CD4-positive, alpha-beta memory T cell (primary cell): ENCODE data around the gene TMEM92. TPM values are rescaled to one million over a fixed set of nuclear protein-coding genes. Genes with fewer than 3 reads are reported as not detected.

Experiments used
- CTCF ChIA-PET: fragments of 350-600 bp; sonication (Branson Sonifier 250); formaldehyde crosslinking; loops from one replicate; lab custom pipeline; 2021; ENCODE audit warnings: inconsistent platforms; ENCODE audit not compliant: partially characterized antibody; lab: Charles Lee
- POLR2A ChIA-PET: fragments of 350-600 bp; sonication (Branson Sonifier 250); formaldehyde crosslinking; loops from one replicate; lab custom pipeline; 2021; ENCODE audit not compliant: partially characterized antibody; lab: Charles Lee
- DNase-seq, 5 donors: peaks; one replicate each; pipeline versions ENCODE4 v3.0.0 to v3.0.0-alpha.2; 2020 to 2022; ENCODE audit warnings: mixed read lengths in 1 of 5
- H3K27ac ChIP-seq: one replicate; pipeline ENCODE4 v1.7.0; 2013; ENCODE audit warnings: low read depth, low read length
- H3K27me3 ChIP-seq: 2 replicates; pipeline ENCODE4 v1.7.0; 2013; ENCODE audit warnings: mild to moderate bottlenecking, low read length, moderate library complexity; ENCODE audit not compliant: insufficient read depth
- H3K36me3 ChIP-seq: 2 replicates; pipeline ENCODE4 v1.7.0; 2013; ENCODE audit warnings: mild to moderate bottlenecking, low read length, moderate library complexity; ENCODE audit not compliant: insufficient read depth
- H3K4me1 ChIP-seq: 2 replicates; pipeline ENCODE4 v1.7.0; 2013; ENCODE audit warnings: mild to moderate bottlenecking, low read length, moderate library complexity; ENCODE audit not compliant: insufficient read depth
- H3K4me3 ChIP-seq, 2 donors: one replicate each; pipeline ENCODE4 v1.7.0; 2013; ENCODE audit warnings: low read length in 2 of 2, mild to moderate bottlenecking in 1 of 2
- H3K9me3 ChIP-seq, 2 donors: one replicate each; pipeline ENCODE4 v1.7.0; 2013; ENCODE audit warnings: low read length in 2 of 2, control low read depth in 1 of 2; ENCODE audit not compliant: control insufficient read depth in 1 of 2
- H3K27ac Mint-ChIP-seq, 7 donors: one replicate each; pipeline ENCODE4 v1.8.0; 2020 to 2021; ENCODE audit warnings: mixed read lengths in 7 of 7, mild to moderate bottlenecking in 6 of 7, inconsistent platforms in 3 of 7, moderate library complexity in 3 of 7
- H3K27me3 Mint-ChIP-seq, 2 donors: one replicate each; pipeline ENCODE4 v1.8.0; 2020 to 2021; ENCODE audit warnings: mixed read lengths in 2 of 2
- H3K36me3 Mint-ChIP-seq, 2 donors: one replicate each; pipeline ENCODE4 v1.8.0; 2020 to 2021; ENCODE audit warnings: mixed read lengths in 2 of 2, inconsistent platforms in 1 of 2, mild to moderate bottlenecking in 1 of 2
- H3K4me1 Mint-ChIP-seq, 4 donors: one replicate each; pipeline ENCODE4 v1.8.0; 2020 to 2021; ENCODE audit warnings: mixed read lengths in 4 of 4, mild to moderate bottlenecking in 1 of 4
- H3K4me3 Mint-ChIP-seq, 8 donors: one replicate each; pipeline ENCODE4 v1.8.0; 2020 to 2021; ENCODE audit warnings: mixed read lengths in 8 of 8, mild to moderate bottlenecking in 7 of 8, moderate library complexity in 6 of 8, inconsistent platforms in 3 of 8
- H3K9me3 Mint-ChIP-seq, 8 donors: one replicate each; pipeline ENCODE4 v1.8.0; 2020 to 2021; ENCODE audit warnings: mixed read lengths in 8 of 8, mild to moderate bottlenecking in 5 of 8, inconsistent platforms in 3 of 8, moderate library complexity in 1 of 8
- intact Hi-C: fragments of 100-400 bp; cut with micrococcal nuclease; formaldehyde crosslinking; loops from one replicate; pipeline ENCODE4 v1.15.1; 2023
- polyA plus RNA-seq, 2 donors: library from polyadenylated mRNA; unstranded; fragments of 300-500 nt; fragmentation: Illumina TruSeq; gene quantifications; one replicate each; pipeline ENCODE4 v1.2.3, GENCODE V29; 2021
- total RNA-seq, 2 experiments: library from RNA; stranded (reverse); gene quantifications; one replicate each; pipeline ENCODE4 v1.2.3, GENCODE V29; 2021

The TMEM92 gene
- total RNA-seq, result not detected
- polyA plus RNA-seq, result not detected

DNA sequence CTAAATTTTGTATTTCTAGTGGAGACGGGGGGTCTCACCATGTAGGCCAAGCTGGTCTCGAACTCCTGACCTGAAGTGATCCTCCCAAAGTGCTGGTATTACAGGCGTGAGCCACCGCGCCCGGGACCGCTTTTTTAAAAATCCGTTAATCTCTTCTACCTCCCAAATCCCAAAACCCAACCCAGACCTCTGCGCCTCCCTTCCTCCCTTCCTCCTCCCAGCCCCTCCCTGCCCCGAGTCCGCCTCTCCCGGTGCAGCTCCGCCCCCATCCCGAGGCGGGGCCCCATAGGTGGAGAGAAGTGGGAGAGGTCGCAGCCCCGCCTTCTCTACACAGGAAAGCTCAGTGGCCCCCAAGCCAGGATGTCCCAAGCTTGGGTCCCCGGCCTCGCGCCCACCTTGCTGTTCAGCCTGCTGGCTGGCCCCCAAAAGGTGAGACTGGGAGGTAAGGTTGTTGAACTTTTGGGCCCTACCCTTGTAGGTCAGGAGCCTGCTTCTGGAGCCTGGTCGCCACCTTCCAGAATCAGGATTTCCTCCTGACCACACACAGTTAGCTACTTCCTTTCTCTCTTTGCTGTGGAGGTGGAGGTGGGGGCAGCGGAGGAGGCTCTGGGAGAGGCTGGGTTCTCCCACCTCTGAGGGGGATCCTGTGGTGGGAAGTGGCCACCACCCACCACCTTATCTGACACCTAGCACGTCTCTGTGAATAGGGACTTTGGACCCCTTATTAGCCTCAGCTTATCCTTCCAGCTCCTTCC lies at the start of gene TMEM92:
TMEM92 (plus strand) TSS at position 325 of the 755 bp plus-strand sequence; CDS start at position 361, 36 bp downstream.
- no peak within 1 kb of the TSS for H3K4me3 Mint-ChIP-seq
- Histone ChIP-seq H3K36me3 (no peaks in the 10 kb centered on the region), H3K9me3 (no peaks in the 10 kb centered on the region), H3K4me1 (peaks cover 4% of the 10 kb centered on the region), H3K27me3 (peaks cover 4% of the 10 kb centered on the region), H3K27ac (no peak within 1 kb of the TSS), H3K4me3 (no peak within 1 kb of the TSS)
- DNase-seq, result no peak
- H3K27me3 Mint-ChIP-seq, result peaks cover 19 to 34% of the 10 kb centered on the region in 2 donors
- peaks cover 5 to 7% (median 7%) of the 10 kb centered on the region in 4 donors for H3K4me1 Mint-ChIP-seq
- POLR2A ChIA-PET, result no interaction called here
- peak within 1 kb of the TSS in 1 of 7 donors; percentile 41 for H3K27ac Mint-ChIP-seq
- CTCF ChIA-PET, result interaction anchor here (0.6 to 11.2 kb wide), 10 partner anchors 9 to 181 kb away, joined by 3 to 90 read pairs (median 4); partner anchors contain the start of gene COL1A1
- H3K36me3 Mint-ChIP-seq, result no peaks in the 10 kb centered on the region
- intact Hi-C loops, result no loop called here
- peaks cover 0 to 1% (median 0%) of the 10 kb centered on the region in 8 donors for H3K9me3 Mint-ChIP-seq

DNA sequence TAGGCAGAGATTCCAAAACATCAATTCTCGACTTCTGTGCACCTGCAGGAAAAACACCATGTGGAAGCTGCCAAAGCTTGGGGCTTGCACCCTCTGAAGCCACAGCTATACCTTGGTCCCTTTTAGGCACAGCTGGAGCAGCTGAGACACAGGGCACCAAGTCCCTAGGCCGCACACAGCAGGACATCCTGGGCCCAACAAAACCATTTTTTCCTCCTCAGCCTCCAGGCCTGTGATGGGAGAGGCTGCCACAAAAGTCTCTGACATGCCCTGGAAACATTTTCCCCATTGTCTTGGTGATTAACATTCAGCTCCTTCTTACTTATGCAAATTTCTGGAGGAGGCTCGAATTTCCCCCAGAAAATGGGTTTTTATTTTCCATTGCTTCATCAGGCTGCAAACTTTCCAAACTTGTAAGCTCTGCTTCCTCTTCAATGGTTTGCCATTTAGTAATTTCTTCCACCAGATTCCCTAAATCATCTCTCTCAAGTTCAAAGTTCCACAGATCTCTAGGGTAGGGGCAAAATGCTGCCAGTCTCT lies 48.5 kb upstream of the TMEM92 start:
- CTCF ChIA-PET, result interaction anchor here (1.0 to 1.5 kb wide), 2 partner anchors 9 to 26 kb away, joined by 3 read pairs; no protein-coding TSS in a partner anchor
- Mint-ChIP-seq H3K4me3 (no peak overlapping the region), H3K27me3 (peaks cover 3 to 5% of the 10 kb centered on the region in 2 donors), H3K27ac (no peak overlapping the region), H3K4me1 (no peaks in the 10 kb centered on the region), H3K9me3 (peaks cover 0 to 37% (median 23%) of the 10 kb centered on the region in 8 donors), H3K36me3 (peaks cover 0 to 13% of the 10 kb centered on the region in 2 donors)
- H3K4me3 ChIP-seq, result no peak overlapping the region
- H3K9me3 ChIP-seq, result no peaks in the 10 kb centered on the region
- no peaks in the 10 kb centered on the region for H3K4me1 ChIP-seq
- no peak overlapping the region for H3K27ac ChIP-seq
- intact Hi-C loops, result no loop called here
- H3K27me3 ChIP-seq, result no peaks in the 10 kb centered on the region
- H3K36me3 ChIP-seq, result no peaks in the 10 kb centered on the region
- DNase-seq, result no peak
- POLR2A ChIA-PET, result no interaction called here

GRCh38 chr17:50234581-50234980 lies 39.7 kb upstream of the TMEM92 start:
- intact Hi-C loops, result no loop called here
- H3K27ac Mint-ChIP-seq, result no peak overlapping the region
- Histone ChIP-seq H3K9me3 (no peaks in the 10 kb centered on the region), H3K4me1 (no peaks in the 10 kb centered on the region), H3K27me3 (peaks cover 8% of the 10 kb centered on the region), H3K27ac (no peak overlapping the region), H3K4me3 (no peak overlapping the region), H3K36me3 (no peaks in the 10 kb centered on the region)
- peaks cover 0 to 14% (median 4%) of the 10 kb centered on the region in 8 donors for H3K9me3 Mint-ChIP-seq
- H3K36me3 Mint-ChIP-seq, result no peaks in the 10 kb centered on the region
- H3K4me3 Mint-ChIP-seq, result no peak overlapping the region
- H3K4me1 Mint-ChIP-seq, result peaks cover 0 to 4% (median 2%) of the 10 kb centered on the region in 4 donors
- CTCF ChIA-PET, result no interaction called here
- POLR2A ChIA-PET, result interaction anchor here (1.0 kb wide), 1 partner anchor 11 kb away, joined by 4 read pairs; no protein-coding TSS in a partner anchor
- peaks cover 20 to 33% of the 10 kb centered on the region in 2 donors for H3K27me3 Mint-ChIP-seq
- no peak for DNase-seq

DNA sequence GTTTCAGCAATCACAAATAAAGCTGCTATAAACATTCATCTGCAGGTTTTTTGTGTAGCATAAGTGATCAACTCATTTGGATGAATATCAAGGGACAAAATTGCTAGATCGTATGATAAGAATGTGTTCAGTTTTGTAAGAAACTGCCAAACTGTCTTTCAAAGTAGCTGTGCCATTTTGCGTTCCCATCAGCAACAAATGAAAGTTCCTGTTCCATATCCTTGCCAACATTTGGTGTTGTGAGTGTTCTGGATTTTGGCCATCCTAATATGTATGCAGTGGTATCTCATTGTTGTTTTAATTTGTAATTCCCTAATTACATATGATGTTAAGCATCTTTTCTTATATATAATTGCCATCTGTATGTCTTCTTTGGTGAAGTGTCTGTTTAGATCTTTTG lies 36.4 kb upstream of the TMEM92 start:
- Histone ChIP-seq H3K4me3 (no peak overlapping the region), H3K4me1 (no peaks in the 10 kb centered on the region), H3K9me3 (no peaks in the 10 kb centered on the region), H3K27ac (no peak overlapping the region), H3K27me3 (peaks cover 8% of the 10 kb centered on the region), H3K36me3 (no peaks in the 10 kb centered on the region)
- Mint-ChIP-seq H3K27ac (no peak overlapping the region), H3K36me3 (no peaks in the 10 kb centered on the region), H3K27me3 (peaks cover 27 to 39% of the 10 kb centered on the region in 2 donors), H3K4me3 (no peak overlapping the region), H3K9me3 (peaks cover 0 to 14% (median 4%) of the 10 kb centered on the region in 8 donors), H3K4me1 (peaks cover 0 to 2% (median 0%) of the 10 kb centered on the region in 4 donors)
- POLR2A ChIA-PET, result no interaction called here
- intact Hi-C loops, result no loop called here
- CTCF ChIA-PET, result no interaction called here
- DNase-seq, result no peak

DNA sequence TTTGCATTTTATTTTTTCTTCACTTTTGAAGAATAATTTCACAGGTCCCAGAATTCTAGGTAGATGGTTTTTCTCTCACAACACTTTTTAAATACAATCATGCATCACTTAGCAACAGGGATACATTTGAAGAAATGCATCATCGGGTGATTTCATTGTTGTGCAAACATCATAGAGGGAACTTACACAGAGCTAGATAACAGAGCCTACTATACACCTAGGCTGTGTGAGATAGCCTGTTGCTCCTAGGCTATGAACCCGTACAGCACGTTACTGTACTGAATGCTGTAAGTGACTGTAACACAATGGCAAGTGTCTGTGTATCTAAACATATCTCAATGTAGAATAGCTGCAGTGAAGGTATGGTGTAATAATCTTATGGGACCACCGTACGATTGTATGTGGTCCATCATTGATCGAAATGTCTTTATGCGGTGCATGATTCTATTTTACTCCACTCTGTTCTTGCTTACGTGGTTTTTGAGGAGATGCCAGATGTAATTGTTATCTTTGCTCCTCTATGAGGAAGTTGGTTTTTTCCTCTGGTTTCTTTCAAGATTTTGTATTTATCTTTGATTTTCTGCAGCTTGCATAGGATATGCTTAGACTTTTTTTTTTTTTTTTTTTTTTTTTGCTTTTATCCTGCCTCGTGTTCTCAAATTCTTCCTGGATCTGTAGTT lies 35.5 kb upstream of the TMEM92 start:
- CTCF ChIA-PET, result interaction anchor here (0.6 to 1.5 kb wide), 2 partner anchors 37 to 329 kb away, joined by 4 read pairs; partner anchors contain the start of gene COL1A1
- H3K4me1 Mint-ChIP-seq, result peaks cover 0 to 2% (median 0%) of the 10 kb centered on the region in 4 donors
- Histone ChIP-seq H3K4me1 (no peaks in the 10 kb centered on the region), H3K9me3 (no peaks in the 10 kb centered on the region), H3K27ac (no peak overlapping the region), H3K27me3 (peaks cover 8% of the 10 kb centered on the region), H3K36me3 (no peaks in the 10 kb centered on the region), H3K4me3 (no peak overlapping the region)
- H3K27me3 Mint-ChIP-seq, result peaks cover 27 to 40% of the 10 kb centered on the region in 2 donors
- POLR2A ChIA-PET, result no interaction called here
- intact Hi-C loops, result no loop called here
- peaks cover 0 to 9% (median 4%) of the 10 kb centered on the region in 8 donors for H3K9me3 Mint-ChIP-seq
- no peaks in the 10 kb centered on the region for H3K36me3 Mint-ChIP-seq
- DNase-seq, result no peak
- no peak overlapping the region for H3K27ac Mint-ChIP-seq
- H3K4me3 Mint-ChIP-seq, result no peak overlapping the region

DNA sequence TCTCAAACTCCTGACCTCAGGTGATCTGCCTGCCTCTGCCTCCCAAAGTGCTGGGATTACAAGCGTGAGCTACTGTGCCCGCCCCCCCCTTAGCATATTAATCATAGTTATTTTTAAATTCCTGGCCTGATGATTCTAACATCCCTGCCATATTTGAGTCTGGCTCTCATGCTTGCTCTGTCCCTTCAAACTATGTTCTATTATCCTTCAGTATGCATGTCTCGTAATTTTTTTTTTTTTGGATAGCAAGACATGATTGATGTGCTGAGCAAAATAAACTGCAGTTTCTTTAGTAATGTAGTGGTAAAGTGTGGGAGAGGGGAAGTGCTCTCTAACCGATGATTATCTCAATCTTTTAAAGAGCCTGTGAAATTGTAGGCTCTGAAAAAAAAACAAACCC lies 34.3 kb upstream of the TMEM92 start:
- H3K27me3 Mint-ChIP-seq, result peaks cover 33 to 39% of the 10 kb centered on the region in 2 donors
- H3K36me3 ChIP-seq, result no peaks in the 10 kb centered on the region
- ChIA-PET CTCF (interaction anchor here (1.5 kb wide), 1 partner anchor 40 kb away, joined by 3 read pairs; no protein-coding TSS in a partner anchor), POLR2A (no interaction called here)
- no peak overlapping the region for H3K4me3 Mint-ChIP-seq
- H3K27ac ChIP-seq, result no peak overlapping the region
- no peaks in the 10 kb centered on the region for H3K36me3 Mint-ChIP-seq
- H3K9me3 Mint-ChIP-seq, result peaks cover 0 to 6% (median 0%) of the 10 kb centered on the region in 8 donors
- no peak overlapping the region for H3K27ac Mint-ChIP-seq
- no peak overlapping the region for H3K4me3 ChIP-seq
- intact Hi-C loops, result no loop called here
- H3K4me1 Mint-ChIP-seq, result peaks cover 0 to 2% (median 0%) of the 10 kb centered on the region in 4 donors
- DNase-seq, result no peak
- H3K4me1 ChIP-seq, result no peaks in the 10 kb centered on the region
- peaks cover 8% of the 10 kb centered on the region for H3K27me3 ChIP-seq
- no peaks in the 10 kb centered on the region for H3K9me3 ChIP-seq

DNA sequence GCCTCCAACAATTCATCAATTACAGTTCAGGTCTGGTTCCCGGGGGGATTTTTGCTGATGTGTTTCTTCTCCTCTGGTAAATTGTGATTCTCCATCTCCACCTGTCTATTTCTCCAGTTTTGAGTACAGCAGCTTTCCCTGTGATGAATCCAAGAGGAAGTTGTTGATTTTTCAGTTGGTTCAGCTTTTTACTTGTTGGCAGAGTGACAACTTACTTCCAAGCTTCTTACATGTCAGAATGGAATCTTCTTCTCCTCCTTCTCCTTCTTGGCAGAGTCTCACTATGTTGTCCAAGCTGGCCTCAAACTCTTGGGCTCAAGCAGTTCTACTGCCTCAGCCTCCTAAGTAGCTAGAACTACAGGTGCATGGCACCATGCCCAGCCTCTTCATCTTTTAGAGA lies 33.4 kb upstream of the TMEM92 start:
- no peaks in the 10 kb centered on the region for H3K4me1 ChIP-seq

More for the DNA sequence above, 33.4 kb upstream of the TMEM92 start:
- Histone ChIP-seq H3K27ac (no peak overlapping the region), H3K9me3 (no peaks in the 10 kb centered on the region), H3K27me3 (peaks cover 1% of the 10 kb centered on the region), H3K36me3 (no peaks in the 10 kb centered on the region), H3K4me3 (no peak overlapping the region)
- POLR2A ChIA-PET, result no interaction called here
- Mint-ChIP-seq H3K36me3 (no peaks in the 10 kb centered on the region), H3K4me1 (peaks cover 0 to 2% (median 0%) of the 10 kb centered on the region in 4 donors), H3K4me3 (no peak overlapping the region), H3K27me3 (peaks cover 28 to 34% of the 10 kb centered on the region in 2 donors), H3K27ac (no peak overlapping the region), H3K9me3 (no peaks in the 10 kb centered on the region)
- intact Hi-C loops, result no loop called here
- CTCF ChIA-PET, result interaction anchor here (0.6 to 1.5 kb wide), 2 partner anchors 41 to 52 kb away, joined by 3 read pairs; no protein-coding TSS in a partner anchor
- no peak for DNase-seq
